Activated CD4-positive, alpha-beta T cell treated with anti-CD3 and anti-CD28 coated beads, Interleukin-2, amount 50 U/mL, for 1 hour (primary cell): ENCODE measurements around the gene C3.
"Not testable (repeated sequence)": the region's sequence is repeated elsewhere in the genome, so short reads cannot be mapped to it uniquely, and the experiment has no call there.

Source experiments
- DNase-seq: peaks from one replicate; pipeline ENCODE4 v3.0.0-alpha.2; 2020

Gene C3

GRCh38 chr19:6720369-6721137, at the start of gene C3:
Gene C3 (minus strand): TSS chr19:6720650. CDS start chr19:6720589, 61 bp downstream.
- DNase-seq, result no peak

- no peak for DNase-seq
These were observed 48.7 kb upstream of the C3 start for GRCh38 chr19:6769006-6769619.

- no peak for DNase-seq
These were observed 47.9 kb upstream of the C3 start for GRCh38 chr19:6768236-6768785.

GRCh38 chr19:6767357-6768235, 47.1 kb upstream of the C3 start, which contains the start of gene SH2D3A:
Gene SH2D3A (minus strand): TSS chr19:6767435. CDS start chr19:6763748, 3,687 bp downstream.
- peak; percentile 95 for DNase-seq

GRCh38 chr19:6767081-6767356, 46.6 kb upstream of the C3 start:
- no peak for DNase-seq

GRCh38 chr19:6766357-6767080, 46.1 kb upstream of the C3 start:
- DNase-seq, result no peak

- no peak for DNase-seq
These were observed 45.4 kb upstream of the C3 start for GRCh38 chr19:6765738-6766356.

GRCh38 chr19:6762253-6762797, 41.9 kb upstream of the C3 start:
- DNase-seq, result not testable (repeated sequence)

- no peak for DNase-seq
These were observed 40.7 kb upstream of the C3 start for GRCh38 chr19:6761053-6761676.

- no peak for DNase-seq
These were observed 40.2 kb upstream of the C3 start for GRCh38 chr19:6760606-6761005.

GRCh38 chr19:6754653-6755463, 34.4 kb upstream of the C3 start:
- DNase-seq, result no peak

- no peak for DNase-seq
These were observed 33.7 kb upstream of the C3 start for GRCh38 chr19:6754136-6754535.

- peak; percentile 75 for DNase-seq
These were observed 33.0 kb upstream of the C3 start for GRCh38 chr19:6753178-6754031.

- DNase-seq, result no peak
These were observed 32.1 kb upstream of the C3 start for GRCh38 chr19:6752256-6753177.

GRCh38 chr19:6751189-6751588, 30.7 kb upstream of the C3 start:
- no peak for DNase-seq

- DNase-seq, result no peak
These were observed 29.6 kb upstream of the C3 start for GRCh38 chr19:6750062-6750461.

- not testable (repeated sequence) for DNase-seq
These were observed 28.1 kb upstream of the C3 start for GRCh38 chr19:6748543-6748942.

- no peak for DNase-seq
These were observed 25.5 kb upstream of the C3 start for GRCh38 chr19:6745965-6746364.
